Skin epidermis (tissue), 12 donors: Measurements from ENCODE around the gene TMEM117.
"Not testable (repeated sequence)": the region's sequence is repeated elsewhere in the genome, so short reads cannot be mapped to it uniquely, and the experiment has no call there.

ENCODE experiments used
- H3K27ac ChIP-seq, 21 experiments: fragments of 200-600 bp; sonication (generic) in 11 of 21; one replicate each; pipeline ENCODE4 v1.5.0; 2020; ENCODE audit warnings: mild to moderate bottlenecking in 3 of 21, inconsistent platforms in 2 of 21, moderate library complexity in 2 of 21
- H3K4me3 ChIP-seq, 7 experiments: fragments of 200-600 bp; sonication (generic) in 2 of 7; one replicate each; pipeline ENCODE4 v1.5.0; 2020; ENCODE audit warnings: inconsistent platforms in 2 of 7, mild to moderate bottlenecking in 2 of 7, moderate library complexity in 1 of 7

Gene TMEM117

GRCh38 chr12:44247588-44247987 lies 411.7 kb downstream of the TMEM117 start:
- Histone ChIP-seq H3K27ac (no peak overlapping the region), H3K4me3 (no peak overlapping the region)

GRCh38 chr12:44248436-44248835 lies 412.6 kb downstream of the TMEM117 start:
- no peak overlapping the region for H3K4me3 ChIP-seq

GRCh38 chr12:44250440-44250839 lies 414.6 kb downstream of the TMEM117 start:
- not testable (repeated sequence) for H3K27ac ChIP-seq, H3K4me3 ChIP-seq

More at GRCh38 chr12:44248436-44248835, 412.6 kb downstream of the TMEM117 start:
- no peak overlapping the region for H3K27ac ChIP-seq

GRCh38 chr12:44253338-44253856 lies 417.5 kb downstream of the TMEM117 start:
- Histone ChIP-seq H3K27ac (no peak overlapping the region), H3K4me3 (no peak overlapping the region)

DNA sequence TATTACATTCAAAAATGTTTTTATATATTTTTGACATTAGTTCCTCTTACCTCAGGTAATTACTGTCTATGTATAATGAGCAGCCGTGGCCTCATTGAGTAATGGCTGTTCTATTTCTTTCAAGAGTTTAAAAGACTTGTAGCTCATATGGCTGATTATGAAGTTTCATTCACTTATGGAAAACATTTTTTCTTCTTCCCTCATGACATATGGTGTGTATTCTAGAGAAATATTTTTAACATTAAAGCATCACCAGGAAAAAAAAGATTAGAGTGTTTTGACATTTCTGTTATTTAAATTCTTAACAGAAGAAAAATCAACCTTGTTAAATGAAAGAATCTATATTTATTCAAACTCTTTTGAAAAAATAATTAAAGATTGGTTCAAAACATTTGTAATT lies 422.4 kb downstream of the TMEM117 start:
- Histone ChIP-seq H3K4me3 (no peak overlapping the region), H3K27ac (no peak overlapping the region)

GRCh38 chr12:44259890-44260289 lies 424.0 kb downstream of the TMEM117 start:
- H3K4me3 ChIP-seq = no peak overlapping the region
- no peak overlapping the region for H3K27ac ChIP-seq

GRCh38 chr12:44260581-44260980 lies 424.7 kb downstream of the TMEM117 start:
- Histone ChIP-seq H3K27ac (no peak overlapping the region), H3K4me3 (no peak overlapping the region)

- H3K27ac ChIP-seq = no peak overlapping the region
- H3K4me3 ChIP-seq = no peak overlapping the region
Measured at GRCh38 chr12:44285321-44285960, 449.6 kb downstream of the TMEM117 start.

DNA sequence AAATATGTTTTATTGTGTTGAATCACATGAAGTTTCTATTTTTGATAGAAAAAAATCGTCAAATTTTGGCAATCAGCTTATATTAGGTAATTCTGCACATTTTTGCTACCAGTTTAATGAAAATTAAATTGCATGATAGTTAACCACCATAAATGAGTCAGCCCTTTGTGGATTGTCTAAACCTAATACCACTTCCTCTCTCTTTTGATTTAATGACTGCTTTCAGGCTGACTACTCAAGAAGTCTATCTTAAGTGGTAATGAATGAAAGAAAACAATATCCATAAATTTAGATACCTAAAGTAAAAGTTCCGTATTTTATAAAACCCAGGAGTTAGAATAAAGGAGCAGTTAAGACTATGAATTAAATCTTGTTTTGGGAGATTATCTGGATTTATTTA lies 450.5 kb downstream of the TMEM117 start:
- no peak overlapping the region for H3K27ac ChIP-seq

GRCh38 chr12:44286821-44287505 lies 451.1 kb downstream of the TMEM117 start:
- H3K4me3 ChIP-seq = no peak overlapping the region
- no peak overlapping the region for H3K27ac ChIP-seq

More for the DNA sequence above, 450.5 kb downstream of the TMEM117 start:
- no peak overlapping the region for H3K4me3 ChIP-seq

DNA sequence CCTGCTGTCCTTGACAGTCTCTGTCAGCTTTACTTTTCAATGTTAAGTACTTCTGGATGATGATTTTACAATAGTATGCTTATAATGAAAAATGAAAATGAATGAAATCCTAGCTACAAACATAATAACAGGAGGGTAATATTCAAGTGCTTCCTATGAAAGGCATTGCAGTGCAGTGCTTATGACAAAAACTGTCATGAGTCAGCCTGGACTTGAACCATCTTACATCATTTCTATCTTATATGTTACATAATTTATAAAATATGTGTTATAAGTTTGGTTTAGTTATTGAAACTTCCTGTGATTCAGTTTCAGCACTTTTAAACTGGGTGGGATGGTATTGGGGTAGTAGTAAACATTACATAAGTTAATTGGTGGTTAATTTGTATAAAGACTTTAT lies 451.7 kb downstream of the TMEM117 start:
- no peak overlapping the region for H3K27ac ChIP-seq

GRCh38 chr12:44294649-44295048 lies 458.8 kb downstream of the TMEM117 start:
- no peak overlapping the region for H3K4me3 ChIP-seq

More for the DNA sequence above, 451.7 kb downstream of the TMEM117 start:
- no peak overlapping the region for H3K4me3 ChIP-seq

GRCh38 chr12:44295958-44296623 lies 460.2 kb downstream of the TMEM117 start:
- no peak overlapping the region for H3K27ac ChIP-seq
- H3K4me3 ChIP-seq = no peak overlapping the region

More at GRCh38 chr12:44294649-44295048, 458.8 kb downstream of the TMEM117 start:
- H3K27ac ChIP-seq = no peak overlapping the region

- no peak overlapping the region for H3K4me3 ChIP-seq
- no peak overlapping the region for H3K27ac ChIP-seq
Measured at GRCh38 chr12:44296624-44297197, 460.8 kb downstream of the TMEM117 start.

- no peak overlapping the region for H3K27ac ChIP-seq
- no peak overlapping the region for H3K4me3 ChIP-seq
Measured at GRCh38 chr12:44299524-44299923, 463.6 kb downstream of the TMEM117 start.

- H3K27ac ChIP-seq = no peak overlapping the region
- H3K4me3 ChIP-seq = no peak overlapping the region
Measured at GRCh38 chr12:44307506-44308168, 471.8 kb downstream of the TMEM117 start.

GRCh38 chr12:44313188-44313587 lies 477.3 kb downstream of the TMEM117 start:
- no peak overlapping the region for H3K27ac ChIP-seq
- no peak overlapping the region for H3K4me3 ChIP-seq

DNA sequence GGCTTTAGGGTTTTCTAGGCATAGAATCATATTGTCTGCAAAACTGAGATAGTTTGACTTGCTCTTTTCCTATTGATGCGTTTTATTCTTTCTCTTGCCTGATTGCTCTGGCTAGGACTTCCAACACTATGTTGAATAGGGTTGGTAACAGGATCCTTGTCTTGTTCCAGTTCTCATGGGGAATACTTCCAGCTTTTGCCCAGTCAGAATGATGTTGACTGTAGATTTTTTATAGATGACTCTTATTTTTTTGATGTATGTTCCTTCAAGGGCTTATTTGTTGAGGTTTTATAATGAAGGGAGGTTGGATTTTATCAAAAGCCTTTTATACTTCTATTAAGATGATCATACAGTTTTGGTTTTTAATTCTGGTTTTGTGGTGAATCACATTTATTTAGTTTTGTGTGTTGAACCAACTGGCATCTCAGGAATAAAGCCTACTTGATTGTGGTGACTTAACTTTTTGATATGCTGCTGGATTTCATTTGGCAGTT lies 478.2 kb downstream of the TMEM117 start:
- no peak overlapping the region for H3K4me3 ChIP-seq

DNA sequence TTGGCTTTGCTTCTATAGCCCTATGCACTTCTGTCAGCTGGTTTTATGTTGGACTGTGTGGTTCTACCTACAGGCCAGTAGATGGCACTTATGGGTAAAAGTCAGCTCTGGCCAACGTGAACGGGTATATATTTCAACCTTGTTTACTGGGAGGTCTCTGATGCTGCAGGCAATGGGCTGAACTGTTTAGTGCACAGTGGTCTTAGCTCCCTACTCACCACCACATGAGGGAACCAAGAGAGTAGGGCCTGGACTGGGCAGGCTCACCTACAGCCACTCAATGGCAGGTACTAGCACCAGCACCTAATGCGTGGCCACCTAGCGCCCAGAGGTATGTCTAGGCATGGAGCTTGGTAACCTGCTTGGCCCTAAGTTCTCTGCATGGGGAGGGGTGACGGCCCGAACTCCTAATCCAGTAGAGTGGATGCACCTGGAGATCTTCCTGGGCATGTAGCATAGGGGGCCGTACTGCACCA lies 481.8 kb downstream of the TMEM117 start:
- no peak overlapping the region for H3K4me3 ChIP-seq

More for the DNA sequence above, 478.2 kb downstream of the TMEM117 start:
- H3K27ac ChIP-seq = no peak overlapping the region

More for the DNA sequence above, 481.8 kb downstream of the TMEM117 start:
- no peak overlapping the region for H3K27ac ChIP-seq
